ENCODE results near the gene REV3L.

GRCh38 chr6:111338843-111339242, 144.2 kb downstream of the REV3L start:
- TF ChIP-seq POLR2A (IDR thresholded peaks at IDR 0.05; ENCODE audit: control extremely low read depth in 1 of 2, low read depth in 2 of 2, low read length in 2 of 2), result no peak
- TF ChIP-seq TBP (IDR thresholded peaks at IDR 0.05; ENCODE audit: low read depth, low read length), result no peak
- TF ChIP-seq RFX5 (IDR thresholded peaks at IDR 0.05; ENCODE audit: borderline replicate concordance, low read depth, low read length), result no peak
- TF ChIP-seq USF2 (IDR thresholded peaks at IDR 0.05; ENCODE audit: low read length), result no peak
- TF ChIP-seq GTF2F1 (IDR thresholded peaks at IDR 0.05; ENCODE audit: borderline replicate concordance, low read depth, low read length), result no peak

Measured in H1 (cell line).